Measurements from ENCODE around the gene CPNE7.
"Not testable (repeated sequence)": the region's sequence is repeated elsewhere in the genome, so short reads cannot be mapped to it uniquely, and the experiment has no call there.

CPNE7 gene

GRCh38 chr16:89586218-89586617 lies 10.7 kb downstream of the CPNE7 start:
- DNase-seq: no peak

- no peak for DNase-seq
Measured at GRCh38 chr16:89586853-89587252, 11.3 kb downstream of the CPNE7 start.

- DNase-seq: not testable (repeated sequence)
Measured at GRCh38 chr16:89587676-89588075, 12.1 kb downstream of the CPNE7 start.

GRCh38 chr16:89588413-89589109 lies 13.0 kb downstream of the CPNE7 start:
- DNase-seq: no peak

DNA sequence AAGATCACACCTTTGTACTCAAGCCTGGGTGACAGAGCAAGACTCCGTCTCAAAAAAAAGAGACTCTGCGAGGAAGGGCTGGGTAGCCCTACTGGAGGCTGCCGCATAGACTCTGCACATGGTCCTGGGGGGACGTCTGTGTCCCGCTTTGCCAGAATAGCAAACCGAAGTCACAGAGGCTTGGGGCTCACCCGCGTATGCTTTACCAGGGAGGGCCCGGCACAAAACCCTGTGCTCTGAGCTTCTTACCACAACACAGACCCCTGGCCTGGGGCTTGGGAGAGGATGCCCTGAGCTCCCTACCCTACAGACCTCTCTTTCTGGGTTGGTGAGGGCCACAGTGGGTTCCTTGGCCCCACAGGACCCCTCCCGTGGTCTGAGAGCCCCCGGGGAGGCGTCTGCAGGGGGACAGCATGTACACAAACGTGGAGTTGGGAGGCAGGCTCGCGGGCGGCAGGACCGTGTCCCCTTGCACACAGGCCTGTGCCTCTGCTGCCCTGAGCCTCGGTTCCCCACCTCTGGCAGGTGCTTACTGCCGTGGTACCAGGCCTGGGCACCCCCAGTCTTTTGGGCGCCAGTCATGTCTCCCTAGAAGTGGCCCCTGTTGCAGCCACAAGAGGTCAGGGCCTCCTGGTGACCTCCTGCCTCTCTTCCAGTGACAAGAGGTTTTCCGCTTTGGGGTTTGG lies 13.8 kb downstream of the CPNE7 start:
- DNase-seq: no peak

GRCh38 chr16:89593841-89594240 lies 18.3 kb downstream of the CPNE7 start:
- DNase-seq: peak; percentile 79

DNA sequence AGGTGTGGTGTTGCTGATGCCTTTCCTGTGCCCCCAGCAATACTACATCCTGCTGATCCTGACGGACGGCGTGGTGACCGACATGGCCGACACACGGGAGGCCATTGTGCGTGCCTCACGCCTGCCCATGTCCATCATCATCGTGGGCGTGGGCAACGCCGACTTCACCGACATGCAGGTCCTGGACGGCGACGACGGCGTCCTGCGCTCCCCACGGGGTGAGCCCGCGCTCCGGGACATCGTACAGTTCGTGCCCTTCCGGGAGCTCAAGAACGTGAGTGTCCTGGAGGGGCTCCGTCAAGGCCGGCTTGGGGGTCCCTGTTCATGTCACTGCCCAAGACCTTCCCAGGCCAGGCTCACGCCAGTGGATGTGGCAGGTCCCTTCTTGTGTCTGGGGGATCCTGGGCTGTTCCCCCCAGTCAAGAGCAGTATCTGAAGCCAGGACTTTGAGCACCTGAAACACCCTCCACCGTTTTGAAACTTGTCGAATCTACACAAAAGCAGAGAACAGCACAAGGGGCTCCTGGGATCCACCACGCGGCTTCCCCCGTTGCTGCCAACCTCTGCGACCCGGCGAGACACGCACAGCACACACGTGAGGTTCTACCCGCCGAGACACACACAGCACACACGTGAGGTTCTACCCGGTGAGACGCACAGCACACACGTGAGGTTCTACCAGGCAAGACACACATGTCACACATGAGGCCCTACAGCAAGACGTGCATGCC lies 19.9 kb downstream of the CPNE7 start:
- DNase-seq: no peak

- DNase-seq: no peak
Measured at GRCh38 chr16:89596061-89596689, 20.6 kb downstream of the CPNE7 start.

DNA sequence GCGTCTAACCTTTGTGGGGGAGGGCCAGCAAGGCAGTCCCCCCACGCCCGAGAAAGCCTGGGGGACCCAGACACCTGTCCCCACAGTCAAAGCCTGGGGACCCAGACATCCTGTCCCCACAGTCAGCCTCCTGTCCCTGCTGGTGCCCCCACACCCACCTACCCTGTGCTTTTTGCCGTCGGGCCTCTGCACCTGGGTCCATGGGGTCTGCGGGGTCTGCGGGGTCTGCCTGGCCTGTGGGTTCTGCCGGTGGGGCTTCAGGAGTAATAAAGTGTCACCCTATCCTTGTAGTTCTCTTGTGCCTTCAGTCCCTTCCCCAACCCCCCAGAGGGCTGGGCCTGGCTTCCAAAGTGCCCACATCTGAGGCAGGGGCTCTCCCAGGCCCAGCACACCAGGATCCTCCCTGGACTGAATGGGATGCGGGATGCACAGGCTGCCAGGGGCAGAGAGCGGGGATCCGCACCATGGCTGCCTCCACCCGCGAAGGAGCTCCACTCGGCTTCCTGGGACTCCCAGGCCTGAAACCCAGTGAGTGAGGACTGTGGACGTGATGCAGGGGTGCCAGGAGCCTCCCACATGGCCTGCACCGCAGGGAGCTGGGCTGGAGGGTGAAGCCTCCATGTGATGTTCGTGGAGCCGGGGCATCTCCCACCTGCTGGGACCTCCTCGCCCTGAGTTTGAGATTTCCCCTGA lies 21.5 kb downstream of the CPNE7 start:
- no peak for DNase-seq

DNA sequence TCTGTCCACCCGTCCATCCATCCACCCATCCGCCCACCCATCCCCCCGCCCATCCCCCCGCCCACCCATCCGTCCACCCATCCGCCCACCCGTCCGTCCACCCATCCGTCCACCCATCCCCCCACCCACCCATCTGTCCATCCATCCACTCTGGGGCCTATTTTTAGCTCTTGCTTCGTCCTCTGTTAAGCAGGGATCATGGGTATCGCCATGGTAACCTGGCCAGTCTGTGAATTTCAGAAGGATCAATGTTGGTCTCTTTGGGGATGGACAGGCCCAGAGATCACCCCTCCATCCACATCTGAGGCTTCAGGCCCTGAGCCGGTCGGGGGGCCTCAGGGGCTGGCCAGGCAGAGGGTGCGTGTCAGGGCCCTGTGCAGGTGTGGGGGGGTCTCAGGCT lies 22.6 kb downstream of the CPNE7 start:
- no peak for DNase-seq

DNA sequence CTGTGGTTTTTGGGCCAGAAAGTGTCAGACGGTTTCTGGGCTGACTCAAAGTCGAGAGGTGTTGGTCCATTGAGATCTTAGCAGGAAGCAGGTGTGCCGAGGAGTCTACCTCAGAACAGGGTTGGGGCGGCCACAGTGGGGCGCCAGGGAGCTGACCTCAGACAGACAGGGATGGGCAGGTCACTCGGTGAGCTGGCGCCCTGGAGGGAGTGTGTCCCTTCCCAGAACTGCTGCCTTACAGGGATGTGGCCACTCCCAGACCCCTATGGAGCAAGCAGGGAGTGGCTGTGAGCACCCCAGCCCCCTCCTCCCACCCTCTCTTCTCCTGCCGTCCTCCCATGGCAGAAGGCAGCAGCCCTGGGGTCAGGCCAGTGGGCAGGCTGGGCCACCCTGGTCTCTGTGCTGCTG lies 23.9 kb downstream of the CPNE7 start:
- DNase-seq: peak; percentile 21

DNA sequence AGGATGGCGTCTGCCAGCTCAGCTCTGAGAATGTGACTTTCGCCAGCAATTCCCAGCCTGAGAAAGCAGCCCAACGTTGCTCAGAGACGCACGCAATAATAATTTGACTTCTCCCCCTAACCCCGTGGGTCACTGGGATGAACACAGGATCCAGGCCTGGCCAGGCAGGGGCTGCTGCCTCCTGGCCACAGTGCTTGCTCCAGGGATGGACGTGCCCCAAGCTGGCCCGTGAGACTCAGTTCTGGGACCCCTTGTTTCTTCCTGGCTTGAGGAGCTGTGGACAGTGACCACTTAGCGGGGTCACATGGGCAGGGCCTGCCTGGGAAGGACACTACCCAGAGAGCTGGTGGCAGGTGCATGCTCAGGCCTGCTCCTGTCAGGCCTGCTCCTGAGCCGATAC lies 24.3 kb downstream of the CPNE7 start:
- DNase-seq: no peak

DNA sequence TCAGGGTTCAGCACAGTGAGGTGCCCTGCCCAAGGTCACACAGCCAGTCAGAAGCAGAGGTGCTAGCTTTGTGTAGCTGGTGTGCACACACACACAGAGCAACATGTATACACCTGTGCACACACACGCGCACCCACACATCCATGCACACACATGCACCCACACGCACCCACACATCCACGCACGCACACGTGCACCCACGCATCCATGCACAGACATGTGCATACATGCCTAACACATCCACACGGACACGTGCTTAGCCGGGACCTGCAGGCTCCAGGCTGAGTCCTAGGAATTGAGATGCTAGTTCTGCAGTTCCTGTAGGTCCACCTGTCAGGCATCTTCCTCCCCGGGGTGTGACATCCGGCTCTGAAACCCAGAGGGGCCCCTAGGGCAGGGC lies 24.9 kb downstream of the CPNE7 start:
- DNase-seq: no peak

- DNase-seq: no peak
Measured at GRCh38 chr16:89600956-89601355, 25.4 kb downstream of the CPNE7 start.

DNA sequence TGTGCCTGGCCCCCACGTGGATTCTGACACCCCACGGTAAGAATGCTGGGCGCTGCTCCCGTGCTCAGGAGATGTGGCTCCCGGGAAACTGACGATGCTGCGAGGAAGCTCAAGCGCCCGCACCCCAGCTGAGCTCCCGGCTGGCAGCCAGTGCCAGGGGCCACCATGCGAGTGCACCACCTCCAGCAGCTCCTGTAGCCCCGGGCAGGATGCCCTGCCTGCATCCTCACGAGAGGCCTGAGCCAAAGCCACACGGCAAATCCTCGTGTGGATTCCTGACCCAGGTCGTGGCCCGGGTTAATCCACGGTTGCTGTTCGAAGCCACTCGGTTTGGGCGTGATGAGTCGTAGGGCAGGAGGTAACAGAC lies 26.3 kb downstream of the CPNE7 start:
- no peak for DNase-seq

DNA sequence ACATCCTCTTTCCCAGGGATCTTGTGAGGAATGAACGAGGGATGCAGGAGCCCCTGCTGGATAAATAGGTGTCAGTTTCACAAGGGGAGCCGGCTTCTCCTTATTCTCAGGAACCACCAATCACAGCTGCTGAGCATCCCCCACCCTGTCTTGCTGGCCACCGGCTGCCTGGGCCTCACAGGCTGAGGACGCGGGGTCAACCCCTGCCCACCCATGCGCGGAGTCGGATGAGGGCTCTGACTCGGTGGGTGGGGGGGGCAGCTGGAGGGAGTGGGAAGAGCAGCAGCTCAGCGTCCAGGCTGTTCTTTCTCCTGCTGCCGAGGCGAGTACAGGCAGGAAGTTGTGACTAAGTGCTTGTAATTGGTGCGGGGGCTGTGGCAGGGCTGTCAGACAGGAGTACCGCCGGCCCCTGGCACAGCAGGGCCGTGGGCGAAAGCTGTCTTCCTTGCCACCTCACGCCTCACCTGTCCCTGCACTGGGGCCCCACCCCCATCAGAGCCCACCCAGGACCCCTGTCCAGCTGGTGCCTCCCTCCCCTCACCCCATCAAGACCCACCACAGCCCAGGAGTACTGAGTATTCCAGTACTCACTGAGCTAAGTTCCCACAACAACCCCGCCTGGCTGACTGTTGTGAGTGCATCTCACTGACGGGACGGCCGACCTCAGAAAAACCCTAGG lies 26.9 kb downstream of the CPNE7 start:
- peak; percentile 45 for DNase-seq

DNA sequence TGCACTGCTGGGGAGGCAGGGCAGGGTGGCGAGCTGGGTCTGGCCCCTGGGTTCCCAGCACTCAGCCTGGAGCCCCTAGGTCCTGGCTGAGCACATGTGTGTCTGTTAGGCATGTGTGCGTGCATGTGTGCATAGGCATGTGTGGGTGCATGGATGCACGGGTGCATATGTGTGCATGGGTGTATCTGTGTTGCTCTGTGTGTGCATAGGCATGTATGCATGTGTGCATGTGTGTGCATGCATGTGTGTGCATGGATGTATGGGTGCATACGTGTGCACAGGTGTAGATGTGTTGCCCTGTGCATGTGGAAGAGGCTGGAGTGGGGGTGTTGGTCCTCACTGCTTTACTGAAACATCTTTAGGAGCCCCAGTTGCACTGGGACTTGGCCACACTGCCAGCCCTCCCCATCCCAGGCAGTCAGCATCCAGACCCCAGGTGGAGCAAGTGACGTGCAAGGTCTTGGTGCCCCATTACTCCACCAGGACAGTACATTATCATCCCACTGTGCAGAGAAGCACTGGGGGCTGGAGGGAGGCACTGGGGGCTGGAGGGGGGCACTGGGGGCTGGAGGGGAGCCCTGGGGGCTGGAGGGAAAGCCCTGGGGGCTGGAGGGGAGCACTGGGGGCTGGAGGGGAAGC lies 27.5 kb downstream of the CPNE7 start:
- no peak for DNase-seq

DNA sequence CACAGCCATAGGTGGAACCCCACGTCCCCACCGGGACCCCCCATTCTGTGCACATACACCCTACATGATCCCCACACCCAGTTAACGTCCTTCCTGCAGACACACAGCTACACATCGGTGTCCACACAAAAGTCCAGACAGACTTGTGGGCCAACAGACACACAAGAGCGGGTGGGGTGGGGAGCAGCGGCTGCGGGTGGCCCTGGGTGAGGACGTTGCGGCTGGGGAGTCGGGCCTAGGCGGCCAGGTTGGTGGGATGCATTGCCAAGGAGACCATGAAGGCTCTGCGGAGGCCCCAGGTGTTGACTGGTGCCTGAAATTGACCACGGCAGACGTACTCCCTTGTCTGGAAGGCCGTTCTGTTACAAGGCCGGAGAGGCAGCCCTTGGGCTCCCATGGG lies 29.2 kb downstream of the CPNE7 start:
- DNase-seq: no peak

DNA sequence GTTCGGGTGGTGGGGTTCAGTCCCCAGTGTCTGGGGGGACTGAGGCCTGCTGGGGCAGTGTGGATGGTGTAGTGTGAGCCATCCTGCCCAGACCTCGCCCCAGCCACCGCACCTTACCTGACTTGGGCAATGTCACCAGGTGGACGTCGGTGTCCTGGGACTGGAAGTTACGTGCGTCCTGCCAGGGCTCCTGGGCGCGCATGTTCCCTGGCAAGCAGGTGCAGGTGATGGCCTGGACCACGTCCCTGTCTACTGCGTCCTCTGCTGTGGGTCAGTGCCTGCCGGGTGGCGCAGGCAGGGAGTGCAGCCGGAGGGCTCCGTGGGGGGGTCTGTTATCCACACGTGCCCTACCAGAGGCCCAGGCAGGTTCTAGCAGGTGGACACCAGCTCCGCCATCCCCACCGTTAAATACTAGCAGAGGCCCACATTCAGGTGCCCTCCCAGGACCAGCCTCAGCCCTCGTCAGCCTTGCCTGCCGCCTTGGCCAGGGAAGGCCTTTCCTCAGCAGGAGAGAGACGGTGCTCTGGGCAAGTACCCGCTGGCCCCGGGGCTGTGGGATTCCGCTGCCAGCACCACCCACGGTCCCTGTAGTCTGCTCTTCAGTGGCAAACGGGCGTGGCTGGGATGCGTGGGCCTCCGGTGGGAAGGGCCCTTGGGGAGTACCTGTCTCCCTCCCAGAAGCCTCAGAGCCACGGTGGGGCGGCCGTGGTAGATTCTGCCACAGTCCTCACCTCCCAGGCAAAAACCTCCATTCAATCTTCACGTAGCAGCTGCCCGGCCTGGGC lies 29.8 kb downstream of the CPNE7 start:
- no peak for DNase-seq

DNA sequence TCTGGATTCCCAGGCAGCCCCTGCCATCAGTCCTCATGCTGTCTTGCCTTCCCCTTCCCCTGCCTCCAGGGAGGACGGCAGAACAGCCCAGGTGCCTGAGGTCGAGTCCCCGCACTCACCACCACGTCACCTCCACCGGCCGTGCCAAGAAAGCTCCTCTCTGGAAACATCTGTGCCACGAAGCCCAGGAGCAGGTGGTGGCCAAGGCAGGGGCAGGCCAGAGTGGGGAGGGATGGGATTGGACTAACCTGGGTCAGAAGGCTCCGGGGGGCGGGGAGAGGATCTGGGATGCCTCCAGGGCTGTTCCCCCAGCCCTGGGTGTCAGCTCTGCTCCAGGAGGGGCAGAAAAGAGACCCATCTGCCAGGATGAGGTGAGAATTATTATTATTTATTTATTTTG lies 30.4 kb downstream of the CPNE7 start:
- DNase-seq: no peak

DNA sequence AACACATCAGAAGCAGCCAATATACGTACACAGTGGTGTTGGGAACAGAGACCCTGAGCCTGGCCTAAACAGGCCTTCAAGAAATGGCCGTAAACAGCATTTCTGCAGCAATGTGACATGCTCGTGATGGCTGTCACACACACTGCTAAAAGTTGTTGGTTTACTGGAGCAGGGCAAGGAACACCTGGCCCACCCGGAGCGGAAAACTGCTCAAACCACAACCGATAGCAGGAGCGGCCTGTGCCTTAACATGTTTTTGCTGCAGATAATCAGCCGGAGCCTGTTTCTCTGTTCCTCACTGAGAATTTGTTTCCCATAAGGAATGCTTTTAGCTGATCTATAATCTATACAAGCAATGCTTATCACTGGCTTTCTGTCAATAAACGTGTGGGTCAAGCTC lies 31.9 kb downstream of the CPNE7 start:
- DNase-seq: no peak
